ENCODE results near the gene PHF14.

- TF ChIP-seq, protein P1, sequence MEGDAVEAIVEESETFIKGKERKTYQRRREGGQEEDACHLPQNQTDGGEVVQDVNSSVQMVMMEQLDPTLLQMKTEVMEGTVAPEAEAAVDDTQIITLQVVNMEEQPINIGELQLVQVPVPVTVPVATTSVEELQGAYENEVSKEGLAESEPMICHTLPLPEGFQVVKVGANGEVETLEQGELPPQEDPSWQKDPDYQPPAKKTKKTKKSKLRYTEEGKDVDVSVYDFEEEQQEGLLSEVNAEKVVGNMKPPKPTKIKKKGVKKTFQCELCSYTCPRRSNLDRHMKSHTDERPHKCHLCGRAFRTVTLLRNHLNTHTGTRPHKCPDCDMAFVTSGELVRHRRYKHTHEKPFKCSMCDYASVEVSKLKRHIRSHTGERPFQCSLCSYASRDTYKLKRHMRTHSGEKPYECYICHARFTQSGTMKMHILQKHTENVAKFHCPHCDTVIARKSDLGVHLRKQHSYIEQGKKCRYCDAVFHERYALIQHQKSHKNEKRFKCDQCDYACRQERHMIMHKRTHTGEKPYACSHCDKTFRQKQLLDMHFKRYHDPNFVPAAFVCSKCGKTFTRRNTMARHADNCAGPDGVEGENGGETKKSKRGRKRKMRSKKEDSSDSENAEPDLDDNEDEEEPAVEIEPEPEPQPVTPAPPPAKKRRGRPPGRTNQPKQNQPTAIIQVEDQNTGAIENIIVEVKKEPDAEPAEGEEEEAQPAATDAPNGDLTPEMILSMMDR (IDR thresholded peaks at IDR 0.05) = no peak
- no peak for TF ChIP-seq EP300 (IDR thresholded peaks at IDR 0.05)
- no peak for TF ChIP-seq POLR2AphosphoS5 (IDR thresholded peaks at IDR 0.05)
These were observed 219.6 kb downstream of the PHF14 start for GRCh38 chr7:11193131-11193867.
